ENCODE measurements around the gene DPAGT1.

Gene DPAGT1

GRCh38 chr11:119057000-119057769 is 44.5 kb downstream of the DPAGT1 start, which contains the start of gene HYOU1:
Gene HYOU1 (minus strand): TSS chr11:119057205. CDS start chr11:119056160, 1,045 bp downstream.
- DNase-seq = peak; percentile 98

- DNase-seq = peak; percentile 30
Observed at GRCh38 chr11:119056421-119056999, 45.1 kb downstream of the DPAGT1 start.

GRCh38 chr11:119055901-119056300 is 45.8 kb downstream of the DPAGT1 start:
- DNase-seq = no peak

GRCh38 chr11:119054418-119054817 is 47.2 kb downstream of the DPAGT1 start:
- DNase-seq = no peak

- no peak for DNase-seq
Observed at GRCh38 chr11:119052163-119052814, 49.4 kb downstream of the DPAGT1 start.

GRCh38 chr11:119051440-119052162 is 50.1 kb downstream of the DPAGT1 start:
- no peak for DNase-seq

- no peak for DNase-seq
Observed at GRCh38 chr11:119049081-119049480, 52.6 kb downstream of the DPAGT1 start.

- DNase-seq = no peak
Observed at GRCh38 chr11:119048644-119049043, 53.0 kb downstream of the DPAGT1 start.

GRCh38 chr11:119047205-119047604 is 54.4 kb downstream of the DPAGT1 start:
- no peak for DNase-seq

Data from effector CD8-positive, alpha-beta T cell (primary cell).